DMS53 treated with DMSO at 0.1 percent for 48 hours (cell line): ENCODE results near the gene SUPT7L.
A peak's percentile ranks its signal among the peaks of the same experiment; 100 is the strongest.
"Not testable (repeated sequence)": the region's sequence is repeated elsewhere in the genome, so short reads cannot be mapped to it uniquely, and the experiment has no call there.

Experiments
- DNase-seq: peaks from one replicate; lab custom pipeline; 2025; ENCODE audit not compliant: unreplicated experiment; lab: John Stamatoyannopoulos, UW

Gene SUPT7L

GRCh38 chr2:27638709-27639108, 24.7 kb downstream of the SUPT7L start:
- DNase-seq = no peak

GRCh38 chr2:27638037-27638637, 25.3 kb downstream of the SUPT7L start:
- DNase-seq = no peak

DNA sequence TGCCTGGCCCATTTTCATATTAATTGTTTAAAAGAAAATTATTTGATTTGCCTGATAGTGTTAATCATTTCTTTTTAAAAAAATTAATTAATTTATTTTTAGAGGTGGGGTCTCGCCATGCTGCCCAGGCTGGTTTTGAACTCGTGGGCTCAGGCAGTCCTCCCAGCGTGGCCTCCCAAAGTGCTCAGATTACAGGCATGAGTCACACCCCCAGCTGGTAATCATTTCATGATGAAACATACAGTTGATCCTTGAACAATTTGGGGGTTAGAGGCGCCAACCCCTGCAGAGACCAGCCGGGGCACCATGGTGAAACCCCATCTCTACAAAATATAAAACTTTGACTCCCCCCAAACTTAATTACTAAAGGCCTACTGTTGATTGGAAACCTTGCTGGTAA, 26.6 kb downstream of the SUPT7L start:
- no peak for DNase-seq

DNA sequence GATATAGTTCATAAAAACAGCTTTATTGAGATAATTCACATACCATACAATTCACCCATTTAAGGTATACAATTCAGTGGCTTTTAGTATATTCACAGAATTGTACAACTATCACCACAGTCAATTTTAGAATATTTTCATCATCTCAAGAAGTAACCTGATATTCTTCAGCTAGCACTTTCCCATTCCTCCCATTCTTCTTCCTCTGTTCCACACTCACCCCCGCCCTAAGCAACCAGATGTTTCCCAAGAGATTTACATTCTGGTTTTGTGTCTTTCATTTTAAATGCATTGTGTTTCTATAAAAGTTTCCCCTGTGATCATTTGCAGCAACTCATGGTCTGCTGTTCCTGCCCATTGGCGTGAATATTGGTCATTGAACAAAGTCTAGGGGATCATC, 29.1 kb downstream of the SUPT7L start:
- no peak for DNase-seq

DNA sequence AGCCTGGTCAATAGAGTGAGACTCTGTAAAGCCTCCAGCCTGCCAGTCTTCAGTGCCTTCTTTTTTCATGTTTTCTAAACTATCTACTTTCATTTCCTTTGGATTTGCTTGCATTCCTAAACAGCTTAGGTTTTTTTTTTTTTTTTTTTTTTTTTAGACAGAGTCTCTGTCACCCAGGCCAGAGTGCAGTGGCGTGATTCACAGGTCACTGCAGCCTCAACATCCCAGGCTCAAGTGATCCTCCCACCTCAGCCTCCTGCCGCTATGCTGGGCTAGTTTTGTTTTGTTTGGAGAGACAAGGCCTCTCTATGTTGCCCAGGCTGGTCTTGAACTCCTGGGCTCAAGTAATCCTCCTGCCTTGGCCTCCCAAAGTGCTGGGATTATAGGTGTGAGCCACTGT, 33.2 kb downstream of the SUPT7L start:
- not testable (repeated sequence) for DNase-seq

DNA sequence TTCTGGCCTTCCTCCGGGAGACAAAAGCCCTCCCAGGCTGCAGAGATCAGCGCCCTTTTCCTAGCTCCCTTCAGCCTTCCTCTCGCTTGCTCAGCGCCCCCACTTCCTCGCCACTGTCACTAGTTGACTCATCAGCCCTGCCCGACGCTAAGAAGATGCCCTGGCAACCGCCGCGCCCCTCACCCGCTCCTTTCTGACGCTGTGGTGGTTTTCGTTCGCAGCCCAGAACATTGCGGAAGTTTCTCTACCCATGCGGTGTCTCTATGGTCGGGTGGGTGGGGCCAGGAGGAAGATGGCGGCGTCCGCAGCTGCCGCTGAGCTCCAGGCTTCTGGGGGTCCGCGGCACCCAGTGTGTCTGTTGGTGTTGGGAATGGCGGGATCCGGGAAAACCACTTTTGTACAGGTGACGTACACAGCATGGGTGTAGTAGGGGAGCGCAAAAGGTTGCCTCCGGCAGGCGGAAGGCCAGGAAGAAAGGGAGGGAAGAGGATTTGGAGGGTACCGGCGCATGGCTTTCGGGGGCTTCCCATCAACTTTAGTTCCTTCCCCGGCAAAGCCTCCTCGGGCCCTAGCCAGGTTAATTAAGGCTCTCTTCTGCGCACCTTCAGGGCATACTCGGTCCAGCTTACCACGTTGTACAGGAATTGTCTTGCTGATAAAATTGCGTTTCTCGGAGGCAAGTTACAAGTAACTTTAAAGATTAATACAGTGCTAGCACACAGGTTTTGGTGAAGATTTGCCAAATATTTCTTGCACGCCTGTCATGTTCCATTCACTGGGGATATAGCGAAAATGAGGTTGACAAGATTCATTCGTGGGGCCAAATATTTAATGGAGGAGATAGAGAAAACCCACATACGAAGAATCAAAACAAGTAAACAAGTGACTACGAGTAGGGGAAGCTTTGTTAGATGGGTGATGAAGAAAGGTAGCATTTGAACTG, 34.4 kb downstream of the SUPT7L start, which contains the start of the genes CCDC121 and GPN1:
Gene CCDC121 (minus strand): TSS at position 246 of the 943 bp plus-strand sequence. CDS start 1,213 bp downstream, outside the sequence.
Gene GPN1 (plus strand): TSS at position 284 of the 943 bp plus-strand sequence. CDS start 9 bp downstream, at position 293.
- peak; percentile 57 for DNase-seq

DNA sequence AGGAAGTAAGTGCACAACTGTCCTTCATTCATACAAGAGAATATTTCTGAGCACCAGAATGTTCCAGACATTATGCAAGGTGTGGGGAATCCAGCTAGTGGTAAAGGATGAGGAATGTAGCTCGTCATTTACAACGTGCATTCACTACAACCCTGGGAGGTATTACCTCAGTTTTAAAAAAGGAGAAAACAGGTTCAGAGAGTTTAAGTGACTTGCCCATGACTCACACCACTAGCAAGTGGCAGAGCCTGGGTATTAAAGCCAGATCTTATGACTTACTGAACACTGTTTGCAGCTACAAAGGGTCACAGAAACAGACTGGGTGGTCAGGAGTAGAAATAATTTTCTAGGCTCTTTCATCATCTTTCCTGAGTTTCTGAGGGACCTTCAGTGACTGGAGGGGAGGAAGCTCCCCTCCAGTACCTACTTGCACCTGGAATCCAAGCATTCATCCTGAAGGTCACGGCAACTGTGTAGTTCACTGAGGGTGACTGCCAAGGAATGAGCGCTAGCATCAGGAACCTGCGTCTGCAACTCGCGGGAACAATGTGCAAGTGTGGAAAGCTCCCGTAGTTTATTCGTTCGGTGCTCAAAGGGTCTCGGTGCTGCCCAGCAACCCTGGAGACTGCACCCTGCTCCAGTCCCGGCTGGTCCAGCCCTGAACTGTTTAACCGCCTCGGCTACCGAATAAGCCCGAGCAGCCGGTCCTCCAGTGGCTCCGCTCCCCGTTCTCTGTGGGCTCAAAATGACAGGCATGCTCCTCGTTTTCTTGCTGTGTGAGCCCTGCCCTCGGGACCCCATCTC, 35.2 kb downstream of the SUPT7L start:
- no peak for DNase-seq

GRCh38 chr2:27626921-27627320, 36.5 kb downstream of the SUPT7L start:
- not testable (repeated sequence) for DNase-seq

- not testable (repeated sequence) for DNase-seq
Observed at GRCh38 chr2:27626323-27626722, 37.1 kb downstream of the SUPT7L start.

DNA sequence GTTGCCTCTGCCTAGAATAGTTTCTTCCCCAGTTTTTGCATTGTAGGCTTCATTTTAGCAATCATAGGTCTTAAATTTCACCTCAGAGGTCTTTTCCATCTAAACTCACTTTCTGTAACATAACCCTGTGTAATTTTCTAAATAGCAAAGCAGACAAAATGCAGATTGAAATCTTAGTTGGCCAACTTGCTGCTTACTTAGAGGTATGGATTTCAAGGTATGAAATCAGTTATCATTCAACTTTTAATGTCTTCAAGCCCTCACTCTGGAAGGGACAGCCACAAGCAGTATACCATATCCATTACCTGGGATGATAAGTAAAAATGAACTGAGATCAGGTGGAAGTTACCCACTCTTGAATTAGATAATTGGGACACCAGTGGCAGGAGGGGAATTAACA, 38.5 kb downstream of the SUPT7L start:
- no peak for DNase-seq

DNA sequence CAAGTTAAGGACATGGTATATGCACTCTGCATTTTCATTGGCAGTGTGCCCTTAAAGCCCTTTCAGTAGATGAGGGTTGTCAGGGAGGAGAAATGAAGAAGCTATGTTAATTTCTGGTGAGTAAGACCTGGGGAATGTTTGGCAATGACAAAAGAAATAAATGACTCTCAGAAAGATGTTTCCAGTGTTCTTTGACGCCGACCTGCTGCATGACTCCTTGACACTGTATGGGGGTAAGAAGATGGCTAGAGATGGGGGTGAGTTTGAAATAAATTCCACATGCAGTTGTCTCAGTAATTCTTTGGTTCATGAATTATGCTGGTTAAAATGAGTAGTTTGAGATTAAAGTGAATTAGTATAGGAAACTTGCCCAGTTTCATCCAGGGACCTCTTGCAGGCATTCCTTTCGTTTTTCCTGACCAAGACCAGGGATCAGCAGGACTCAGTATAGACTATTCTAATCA, 40.5 kb downstream of the SUPT7L start:
- DNase-seq = no peak

DNA sequence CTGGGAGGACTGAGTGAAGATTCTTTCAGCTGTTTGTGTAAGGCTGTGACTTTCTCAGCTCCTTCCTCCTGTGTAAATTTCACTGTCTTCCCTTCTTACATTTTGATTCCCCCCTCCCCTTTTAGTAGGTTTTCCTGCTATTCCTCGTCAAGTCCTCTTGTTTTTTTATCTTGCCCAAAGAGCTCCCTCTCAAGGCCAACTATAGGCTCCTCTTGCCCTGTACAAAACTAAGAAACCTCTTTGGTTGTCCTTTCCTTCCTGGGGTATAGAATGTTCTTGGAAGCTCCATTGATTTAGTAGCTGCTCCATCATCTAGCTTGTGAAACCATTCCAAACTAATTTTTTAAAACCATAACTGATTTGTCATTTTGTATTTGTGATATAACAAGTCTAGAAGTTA, 41.9 kb downstream of the SUPT7L start:
- no peak for DNase-seq

DNA sequence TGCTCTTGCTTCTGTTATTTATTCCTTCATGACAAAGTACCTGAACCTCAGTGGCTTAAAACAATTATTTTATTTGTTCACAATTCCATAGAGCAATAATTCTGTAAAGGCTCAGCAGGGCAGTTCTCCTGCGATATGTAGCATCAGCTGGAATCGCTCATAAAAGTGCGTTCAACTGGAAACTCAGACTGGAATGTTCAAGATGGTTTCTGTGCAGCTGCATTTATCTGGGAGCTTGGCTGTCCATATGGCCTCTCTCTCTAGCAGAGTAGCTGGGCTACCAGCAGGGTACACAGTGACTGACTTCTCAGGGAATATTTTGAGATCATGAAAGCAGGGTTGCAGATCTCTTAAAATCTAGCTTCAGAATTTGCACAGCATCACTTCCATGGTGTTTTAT, 48.1 kb downstream of the SUPT7L start:
- no peak for DNase-seq

DNA sequence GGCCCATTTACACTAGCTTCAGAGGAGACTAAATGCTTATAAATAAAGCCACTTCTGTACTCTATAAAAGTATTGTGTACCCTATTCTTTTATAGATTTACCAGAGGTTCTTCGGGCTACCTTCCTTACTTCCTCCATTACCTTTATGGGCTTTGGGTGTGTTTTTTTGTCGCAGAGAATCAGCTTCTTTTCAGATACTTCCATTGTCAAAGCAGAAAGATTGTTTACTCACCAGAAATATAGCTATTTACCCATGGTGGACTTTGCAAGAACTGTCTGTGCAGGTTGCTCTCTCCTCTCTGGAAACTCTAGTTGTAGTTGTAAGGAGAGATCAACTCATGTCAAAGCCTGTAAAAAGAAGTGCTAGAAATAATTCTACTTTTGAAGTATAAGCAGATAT, 49.4 kb downstream of the SUPT7L start:
- DNase-seq = no peak

- no peak for DNase-seq
Observed at GRCh38 chr2:27606611-27607010, 56.8 kb downstream of the SUPT7L start.
